PC-3 (cell line): ENCODE results near the gene EMID1. TPM values are rescaled to one million over a fixed set of nuclear protein-coding genes. Genes with fewer than 3 reads are reported as not detected.

Experiments used
- ATAC-seq: fragments of 200-7000 bp; cut with Tn5 transposase; 2 replicates; pipeline ENCODE4 v1.9.1; 2020; ENCODE audit warnings: mild to moderate bottlenecking, moderate library complexity
- BruUV-seq: library from RNA; stranded (reverse); fragments of 400-500 nt; replicated peaks from 2 replicates; lab custom pipeline; 2021; lab: Mats Ljungman, UMichigan
- CTCF ChIA-PET: fragments of 300-600 bp; sonication (Branson Sonifier 250); formaldehyde crosslinking; loops from one replicate; lab custom pipeline; 2022; ENCODE audit warnings: antibody characterized with exemption; lab: Charles Lee
- POLR2A ChIA-PET: fragments of 300-600 bp; sonication (Branson Sonifier 250); formaldehyde crosslinking; loops from one replicate; lab custom pipeline; 2022; ENCODE audit warnings: antibody characterized with exemption; ENCODE audit not compliant: unreplicated experiment; lab: Charles Lee
- DNase-seq: peaks from one replicate; pipeline ENCODE4 v3.0.0-alpha.2; 2015
- H2AFZ ChIP-seq: fragments of 300-600 bp; sonication (generic); 2 replicates; pipeline ENCODE4 v1.6.0; 2016; ENCODE audit warnings: antibody characterized with exemption, low read length
- H3F3A ChIP-seq: fragments of 300-600 bp; sonication (generic); one replicate; pipeline ENCODE4 v1.6.0; 2017; ENCODE audit warnings: antibody characterized with exemption, low read length, control low read depth, mild to moderate bottlenecking; ENCODE audit not compliant: unreplicated experiment
- H3K27ac ChIP-seq: fragments of 300-600 bp; sonication (generic); 2 replicates; pipeline ENCODE4 v1.5.1; 2016; ENCODE audit warnings: mild to moderate bottlenecking, low read length
- H3K27me3 ChIP-seq: fragments of 300-600 bp; sonication (generic); 2 replicates; pipeline ENCODE4 v1.6.1; 2016; ENCODE audit warnings: low read length, mixed read lengths
- H3K36me3 ChIP-seq: fragments of 300-600 bp; sonication (generic); 2 replicates; pipeline ENCODE4 v1.6.1; 2016; ENCODE audit warnings: low read depth, mixed run types, low read length, mixed read lengths
- H3K4me1 ChIP-seq: fragments of 300-600 bp; sonication (generic); 2 replicates; pipeline ENCODE4 v1.5.1; 2016; ENCODE audit warnings: low read length; ENCODE audit not compliant: insufficient read depth
- H3K4me2 ChIP-seq: fragments of 300-600 bp; sonication (generic); 2 replicates; pipeline ENCODE4 v1.6.0; 2016; ENCODE audit warnings: low read length
- H3K4me3 ChIP-seq: fragments of 300-600 bp; sonication (generic); 2 replicates; pipeline ENCODE4 v1.5.1; 2016; ENCODE audit warnings: mild to moderate bottlenecking, low read length, mixed read lengths
- H3K79me2 ChIP-seq: fragments of 300-600 bp; sonication (generic); 2 replicates; pipeline ENCODE4 v1.6.1; 2017; ENCODE audit warnings: low read length, mixed read lengths
- H3K9ac ChIP-seq: fragments of 300-600 bp; sonication (generic); 2 replicates; pipeline ENCODE4 v1.6.0; 2016; ENCODE audit warnings: mild to moderate bottlenecking, low read length
- H3K9me2 ChIP-seq: fragments of 300-600 bp; sonication (generic); replicated peaks from 2 replicates; pipeline ENCODE4 v1.6.1; 2016; ENCODE audit warnings: mixed run types, low read length, mixed read lengths
- H3K9me3 ChIP-seq: fragments of 300-600 bp; sonication (generic); 2 replicates; pipeline ENCODE4 v1.6.1; 2016; ENCODE audit warnings: low read length, mixed read lengths
- H4K20me1 ChIP-seq: fragments of 300-600 bp; sonication (generic); 2 replicates; pipeline ENCODE4 v1.6.1; 2016; ENCODE audit warnings: low read length, mixed read lengths
- CTCF ChIP-seq: fragments of 300-600 bp; sonication (generic); conservative IDR thresholded peaks from 2 replicates; pipeline ENCODE4 v1.5.1; 2017; ENCODE audit warnings: antibody characterized with exemption, low read depth, mild to moderate bottlenecking, low read length
- EZH2 ChIP-seq: fragments of 300-600 bp; sonication (generic); IDR thresholded peaks from one replicate; pipeline ENCODE4 v1.6.1; 2017; ENCODE audit warnings: antibody characterized with exemption, mild to moderate bottlenecking, low read length; ENCODE audit not compliant: unreplicated experiment
- EZH2phosphoT487 ChIP-seq: fragments of 300-600 bp; sonication (generic); IDR thresholded peaks from 2 replicates; pipeline ENCODE4 v1.6.1; 2018; ENCODE audit warnings: mild to moderate bottlenecking, antibody characterized with exemption, low read length, borderline replicate concordance
- intact Hi-C: fragments of 100-400 bp; cut with micrococcal nuclease; formaldehyde crosslinking; loops from 2 replicates; pipeline ENCODE4 v1.9.0; 2023
- total RNA-seq: library from RNA; depleted of rRNA; stranded (reverse); fragments of >200 nt; gene quantifications from 2 replicates; pipeline ENCODE4 v1.2.3, GENCODE V29; 2014

Gene EMID1
- total RNA-seq, 1 experiment from 2014 or later: 1.2 TPM

GRCh38 chr22:29277927-29278326 lies 72.2 kb downstream of the EMID1 start:
- no peak for ATAC-seq
- H3K36me3 ChIP-seq: peaks cover 78% of the 10 kb centered on the region
- H3K79me2 ChIP-seq: peaks cover 82% of the 10 kb centered on the region
- H3K9me2 ChIP-seq: no peaks in the 10 kb centered on the region
- H3K27me3 ChIP-seq: no peaks in the 10 kb centered on the region
- peaks cover 62% of the 10 kb centered on the region for H4K20me1 ChIP-seq
- TF ChIP-seq EZH2 (no peak), CTCF (no peak), EZH2phosphoT487 (no peak)
- H3K4me3 ChIP-seq: no peak overlapping the region
- DNase-seq: no peak
- POLR2A ChIA-PET: no interaction called here
- no peak overlapping the region for H3K9ac ChIP-seq
- H3F3A ChIP-seq: peaks cover 3% of the 10 kb centered on the region
- no peak overlapping the region for H3K27ac ChIP-seq
- no peaks in the 10 kb centered on the region for H3K4me1 ChIP-seq
- H2AFZ ChIP-seq: no peak overlapping the region
- BruUV-seq: no TSS peak
- H3K9me3 ChIP-seq: no peaks in the 10 kb centered on the region
- no peak overlapping the region for H3K4me2 ChIP-seq
- CTCF ChIA-PET: no interaction called here
- intact Hi-C loops: no loop called here

- Histone ChIP-seq H2AFZ (no peak overlapping the region), H3K36me3 (peaks cover 65% of the 10 kb centered on the region), H3K9me3 (no peaks in the 10 kb centered on the region), H3K4me1 (no peaks in the 10 kb centered on the region), H3K79me2 (peaks cover 46% of the 10 kb centered on the region), H3K9me2 (no peaks in the 10 kb centered on the region), H3F3A (no peaks in the 10 kb centered on the region), H3K9ac (no peak overlapping the region), H3K4me2 (no peak overlapping the region), H3K27ac (no peak overlapping the region), H3K4me3 (no peak overlapping the region), H3K27me3 (no peaks in the 10 kb centered on the region), H4K20me1 (peaks cover 18% of the 10 kb centered on the region)
- BruUV-seq: no TSS peak
- TF ChIP-seq EZH2 (no peak), EZH2phosphoT487 (no peak), CTCF (no peak)
- DNase-seq (no peak), ATAC-seq (no peak)
- intact Hi-C loops: no loop called here
- CTCF ChIA-PET: no interaction called here
- POLR2A ChIA-PET: no interaction called here
Measured at GRCh38 chr22:29284196-29284595, 78.5 kb downstream of the EMID1 start.

GRCh38 chr22:29288837-29289236 lies 83.1 kb downstream of the EMID1 start:
- no peak overlapping the region for H3K9ac ChIP-seq
- H3K27ac ChIP-seq: no peak overlapping the region
- no peaks in the 10 kb centered on the region for H3K9me2 ChIP-seq
- no peaks in the 10 kb centered on the region for H3F3A ChIP-seq
- H3K4me2 ChIP-seq: no peak overlapping the region
- intact Hi-C loops: no loop called here
- peaks cover 16% of the 10 kb centered on the region for H4K20me1 ChIP-seq
- no peak for ATAC-seq
- H2AFZ ChIP-seq: no peak overlapping the region
- H3K36me3 ChIP-seq: peaks cover 82% of the 10 kb centered on the region
- H3K9me3 ChIP-seq: no peaks in the 10 kb centered on the region
- no peak for TF ChIP-seq EZH2
- TF ChIP-seq EZH2phosphoT487: no peak
- TF ChIP-seq CTCF: no peak
- POLR2A ChIA-PET: no interaction called here
- TSS peak; percentile 5 for BruUV-seq
- CTCF ChIA-PET: no interaction called here
- no peaks in the 10 kb centered on the region for H3K27me3 ChIP-seq
- no peaks in the 10 kb centered on the region for H3K4me1 ChIP-seq
- peaks cover 34% of the 10 kb centered on the region for H3K79me2 ChIP-seq
- DNase-seq: no peak
- no peak overlapping the region for H3K4me3 ChIP-seq
